Measurements from ENCODE around the gene UPK1A.

DNA sequence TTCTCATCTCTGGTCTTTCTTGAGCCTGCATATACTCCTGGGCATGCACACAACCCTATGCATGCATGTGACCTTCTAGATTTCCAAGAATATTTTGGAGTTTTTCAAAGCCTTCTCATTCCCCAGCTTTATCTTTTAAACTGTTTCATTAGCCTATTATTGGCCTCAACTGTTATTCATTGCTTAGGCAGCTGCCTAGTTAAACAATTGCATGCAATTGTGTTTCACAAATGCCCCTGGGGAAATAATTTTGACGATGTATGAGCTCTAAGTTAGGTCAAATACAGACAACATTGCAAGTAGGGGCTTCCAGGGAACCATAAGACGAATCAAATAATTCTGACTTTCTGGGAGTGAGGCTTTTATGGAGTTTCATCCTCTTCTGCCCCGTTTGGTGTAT lies 2.3 kb upstream of the UPK1A start:
- TF ChIP-seq TEAD4 (IDR thresholded peaks at IDR 0.05) (no peak), TCF12 (IDR thresholded peaks at IDR 0.05; ENCODE audit: low read depth) (no peak), ZBTB7A (IDR thresholded peaks at IDR 0.05; ENCODE audit: low read depth) (no peak)

Measured in Ishikawa (cell line).